ENCODE data around the gene ALOXE3. TPM values are rescaled to one million over a fixed set of nuclear protein-coding genes. Genes with fewer than 3 reads are reported as not detected.
A peak's percentile ranks its signal among the peaks of the same experiment; 100 is the strongest.

The ALOXE3 gene
- total RNA-seq, 1 donor from 2014 or later = not detected

GRCh38 chr17:8122924-8123694, 4.8 kb upstream of the ALOXE3 start:
- intact Hi-C loops (cut with DNase I) = loop anchor here (5.0 kb wide), 1 partner anchor 64 kb away; no protein-coding TSS in a partner anchor
- DNase-seq (no peak), ATAC-seq (no peak)
- Histone ChIP-seq H3K4me3 (peak overlapping the region; percentile 67), H3K36me3 (no peaks in the 10 kb centered on the region), H3K4me1 (peaks cover 72% of the 10 kb centered on the region), H3K27me3 (peaks cover 22% of the 10 kb centered on the region), H3K27ac (no peak overlapping the region), H3K9me3 (no peaks in the 10 kb centered on the region)
- no peak for TF ChIP-seq CTCF (IDR thresholded peaks at IDR 0.05)

- H3K27me3 ChIP-seq = peaks cover 23% of the 10 kb centered on the region
- H3K27ac ChIP-seq = no peak overlapping the region
- no peak for TF ChIP-seq CTCF (IDR thresholded peaks at IDR 0.05)
- no peak for DNase-seq
- intact Hi-C loops (cut with DNase I) = loop anchor here (5.0 kb wide), 1 partner anchor 65 kb away; no protein-coding TSS in a partner anchor
- no peaks in the 10 kb centered on the region for H3K36me3 ChIP-seq
- peak overlapping the region; percentile 67 for H3K4me3 ChIP-seq
- no peak for ATAC-seq
- no peaks in the 10 kb centered on the region for H3K9me3 ChIP-seq
- H3K4me1 ChIP-seq = peaks cover 79% of the 10 kb centered on the region
Observed at GRCh38 chr17:8122422-8122923, 4.2 kb upstream of the ALOXE3 start.

- peaks cover 29% of the 10 kb centered on the region for H3K27me3 ChIP-seq
- intact Hi-C loops (cut with DNase I) = loop anchor here (5.0 kb wide), 1 partner anchor 65 kb away; no protein-coding TSS in a partner anchor
- no peak for DNase-seq
- no peaks in the 10 kb centered on the region for H3K9me3 ChIP-seq
- H3K27ac ChIP-seq = no peak overlapping the region
- ATAC-seq = peak; percentile 21
- TF ChIP-seq CTCF (IDR thresholded peaks at IDR 0.05) = peak; percentile 33
- H3K4me3 ChIP-seq = peak overlapping the region; percentile 67
- peaks cover 77% of the 10 kb centered on the region for H3K4me1 ChIP-seq
- H3K36me3 ChIP-seq = no peaks in the 10 kb centered on the region
Observed at GRCh38 chr17:8121681-8122421, 3.5 kb upstream of the ALOXE3 start.

- Histone ChIP-seq H3K4me1 (peaks cover 75% of the 10 kb centered on the region), H3K4me3 (peak overlapping the region; percentile 67), H3K27ac (no peak overlapping the region), H3K27me3 (peaks cover 34% of the 10 kb centered on the region), H3K9me3 (no peaks in the 10 kb centered on the region), H3K36me3 (no peaks in the 10 kb centered on the region)
- no peak for ATAC-seq
- TF ChIP-seq CTCF (IDR thresholded peaks at IDR 0.05) = no peak
- no peak for DNase-seq
- intact Hi-C loops (cut with DNase I) = loop anchor here (5.0 kb wide), 1 partner anchor 66 kb away; no protein-coding TSS in a partner anchor
Observed at GRCh38 chr17:8121407-8121680, 3.0 kb upstream of the ALOXE3 start.

- Histone ChIP-seq H3K9me3 (no peaks in the 10 kb centered on the region), H3K36me3 (no peaks in the 10 kb centered on the region), H3K27me3 (peaks cover 38% of the 10 kb centered on the region), H3K4me1 (peaks cover 69% of the 10 kb centered on the region), H3K27ac (no peak overlapping the region), H3K4me3 (peak overlapping the region; percentile 67)
- peak; percentile 31 for TF ChIP-seq CTCF (IDR thresholded peaks at IDR 0.05)
- ATAC-seq (peak; percentile 4), DNase-seq (peak; percentile 85)
- intact Hi-C loops (cut with DNase I) = loop anchor here (5.0 kb wide), 1 partner anchor 67 kb away; no protein-coding TSS in a partner anchor
Observed at GRCh38 chr17:8120520-8121406, 2.4 kb upstream of the ALOXE3 start.
